Subcutaneous abdominal adipose tissue (tissue), 5 donors: ENCODE data around the gene SEMA3F.

Source experiments
- H3K27ac ChIP-seq: one replicate; pipeline ENCODE4 v1.7.0; 2013; ENCODE audit warnings: low read depth, mild to moderate bottlenecking, inconsistent platforms, low read length, moderate library complexity
- H3K27me3 ChIP-seq, 5 donors: one replicate each; pipeline ENCODE4 v1.7.0; 2013; ENCODE audit warnings: low read length in 5 of 5, inconsistent platforms in 1 of 5; ENCODE audit not compliant: control insufficient read depth in 5 of 5, insufficient read depth in 4 of 5
- H3K36me3 ChIP-seq, 5 donors: one replicate each; pipeline ENCODE4 v1.7.0; 2013; ENCODE audit warnings: low read length in 5 of 5; ENCODE audit not compliant: control insufficient read depth in 5 of 5, insufficient read depth in 5 of 5
- H3K4me1 ChIP-seq, 5 donors: one replicate each; pipeline ENCODE4 v1.7.0; 2013; ENCODE audit warnings: low read length in 5 of 5, mild to moderate bottlenecking in 3 of 5, moderate library complexity in 1 of 5; ENCODE audit not compliant: control insufficient read depth in 5 of 5, insufficient read depth in 5 of 5
- H3K4me3 ChIP-seq, 5 donors: one replicate each; pipeline ENCODE4 v1.7.0; 2013; ENCODE audit warnings: low read length in 5 of 5, low read depth in 1 of 5
- H3K9ac ChIP-seq, 5 donors: one replicate each; pipeline ENCODE4 v1.7.0; 2013; ENCODE audit warnings: low read length in 5 of 5, mild to moderate bottlenecking in 4 of 5, moderate library complexity in 3 of 5
- H3K9me3 ChIP-seq, 5 donors: one replicate each; pipeline ENCODE4 v1.7.0; 2013; ENCODE audit warnings: low read length in 5 of 5; ENCODE audit not compliant: control insufficient read depth in 5 of 5
- donor health status: healthy.
- donor health status: healthy.
- donor health status: healthy.
- donor health status: healthy.
- donor health status: healthy.

The SEMA3F gene

DNA sequence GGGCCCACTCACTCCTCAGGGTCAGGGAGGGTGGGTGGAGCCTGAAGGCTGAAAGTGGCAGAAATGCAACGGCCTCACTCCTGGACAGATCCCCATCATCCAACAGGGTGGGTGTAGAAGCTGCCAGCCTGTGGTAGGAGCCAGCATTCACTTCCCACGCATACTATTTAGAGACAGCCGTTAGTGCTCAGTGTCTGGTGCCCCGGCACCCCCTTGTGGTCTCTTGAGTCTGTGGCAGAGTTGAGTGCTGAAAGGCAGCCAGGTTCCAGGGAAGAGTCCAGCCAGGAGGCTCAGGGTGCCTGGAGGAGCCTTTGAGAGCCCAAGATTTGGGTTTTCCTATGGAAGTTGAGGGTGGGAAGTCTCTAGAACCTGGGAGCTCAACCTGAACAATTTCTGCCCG, 34.1 kb downstream of the SEMA3F start:
- H3K9ac ChIP-seq: no peak overlapping the region
- H3K27ac ChIP-seq: no peak overlapping the region
- peaks cover 4 to 25% (median 23%) of the 10 kb centered on the region in 5 donors for H3K27me3 ChIP-seq
- no peak overlapping the region for H3K4me3 ChIP-seq
- H3K9me3 ChIP-seq: no peaks in the 10 kb centered on the region
- H3K36me3 ChIP-seq: peaks cover 0 to 28% (median 18%) of the 10 kb centered on the region in 5 donors
- H3K4me1 ChIP-seq: peaks cover 0 to 13% (median 2%) of the 10 kb centered on the region in 5 donors

DNA sequence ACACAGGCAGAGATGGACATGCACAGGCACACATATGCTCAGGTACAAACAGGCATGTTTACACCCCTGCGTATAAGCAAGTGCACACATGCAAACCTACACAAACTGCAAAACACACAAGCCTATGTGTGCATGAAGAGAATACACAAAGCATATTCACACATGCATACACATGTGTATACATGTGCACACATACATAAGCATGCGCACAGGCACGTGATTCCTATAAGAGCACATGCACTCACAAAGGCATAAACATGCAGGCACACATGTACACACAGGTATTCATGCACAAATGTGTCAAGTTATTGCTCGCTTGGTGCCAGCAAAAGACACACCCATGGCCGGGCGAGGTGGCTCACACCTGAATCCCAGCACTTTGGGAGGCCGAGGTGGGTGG, 34.9 kb downstream of the SEMA3F start:
- no peaks in the 10 kb centered on the region for H3K9me3 ChIP-seq
- H3K36me3 ChIP-seq: peaks cover 0 to 21% (median 13%) of the 10 kb centered on the region in 5 donors
- H3K9ac ChIP-seq: no peak overlapping the region
- peaks cover 9 to 31% (median 26%) of the 10 kb centered on the region in 5 donors for H3K27me3 ChIP-seq
- peaks cover 0 to 18% (median 7%) of the 10 kb centered on the region in 5 donors for H3K4me1 ChIP-seq
- H3K27ac ChIP-seq: no peak overlapping the region
- H3K4me3 ChIP-seq: no peak overlapping the region

DNA sequence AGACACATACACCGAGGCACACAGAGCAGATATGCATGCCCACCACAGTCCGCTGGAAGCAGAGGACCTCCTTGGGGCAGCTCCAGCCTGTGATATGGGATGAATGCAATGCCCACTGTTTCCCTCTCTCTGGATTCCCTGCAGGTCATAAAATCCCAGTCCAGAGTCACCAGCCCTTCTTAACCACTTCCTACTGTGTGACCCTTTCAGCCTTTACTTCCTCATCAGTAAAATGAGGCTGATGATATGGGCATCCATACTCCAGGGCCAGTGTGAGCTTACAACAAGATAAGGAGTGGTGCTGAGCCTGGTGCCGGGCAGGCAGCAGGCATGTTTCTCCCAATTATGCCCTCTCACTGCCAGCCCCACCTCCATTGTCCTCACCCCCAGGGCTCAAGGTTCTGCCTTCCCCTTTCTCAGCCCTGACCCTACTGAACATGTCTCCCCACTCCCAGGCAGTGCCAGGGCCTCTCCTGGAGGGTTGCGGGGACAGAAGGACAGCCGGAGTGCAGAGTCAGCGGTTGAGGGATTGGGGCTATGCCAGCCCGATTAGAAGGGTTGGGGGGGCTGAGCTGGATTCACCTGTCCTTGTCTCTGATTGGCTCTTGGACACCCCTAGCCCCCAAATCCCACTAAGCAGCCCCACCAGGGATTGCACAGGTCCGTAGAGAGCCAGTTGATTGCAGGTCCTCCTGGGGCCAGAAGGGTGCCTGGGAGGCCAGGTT, 36.0 kb downstream of the SEMA3F start, which contains the start of gene GNAT1:
Gene GNAT1 (plus strand): TSS at position 675 of the 725 bp plus-strand sequence. CDS start 116 bp downstream, outside the sequence.
- no peaks in the 10 kb centered on the region for H3K9me3 ChIP-seq
- H3K27me3 ChIP-seq: peaks cover 9 to 40% (median 31%) of the 10 kb centered on the region in 5 donors
- H3K27ac ChIP-seq: no peak within 1 kb of the TSS
- peaks cover 0 to 18% (median 7%) of the 10 kb centered on the region in 5 donors for H3K4me1 ChIP-seq
- peaks cover 0 to 11% (median 6%) of the 10 kb centered on the region in 5 donors for H3K36me3 ChIP-seq
- H3K4me3 ChIP-seq: no peak within 1 kb of the TSS
- H3K9ac ChIP-seq: no peak within 1 kb of the TSS

DNA sequence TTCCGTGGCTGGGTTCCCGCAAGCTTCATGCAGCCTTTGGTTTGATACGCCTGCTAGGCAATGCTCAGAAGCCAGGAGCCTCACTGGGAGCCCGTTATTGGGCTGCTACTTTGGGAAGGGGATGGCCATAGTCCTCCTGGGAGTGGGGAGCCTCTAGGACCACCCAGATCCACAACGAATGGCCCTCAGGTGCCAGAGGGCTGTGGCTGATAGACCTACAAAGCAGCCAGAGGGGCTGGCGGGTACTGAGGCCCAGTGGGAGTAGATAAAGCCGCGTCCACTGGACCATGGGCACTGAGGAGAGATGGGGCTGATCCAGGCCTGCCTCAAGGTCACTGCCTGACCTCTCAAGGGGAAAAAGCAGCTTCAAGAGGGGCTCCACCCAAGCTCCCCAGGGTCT, 37.0 kb downstream of the SEMA3F start:
- Histone ChIP-seq H3K27me3 (peaks cover 9 to 42% (median 31%) of the 10 kb centered on the region in 5 donors), H3K4me1 (peaks cover 0 to 18% (median 7%) of the 10 kb centered on the region in 5 donors), H3K36me3 (peaks cover 0 to 5% (median 3%) of the 10 kb centered on the region in 5 donors), H3K9ac (no peak overlapping the region), H3K9me3 (no peaks in the 10 kb centered on the region), H3K27ac (no peak overlapping the region), H3K4me3 (no peak overlapping the region)

DNA sequence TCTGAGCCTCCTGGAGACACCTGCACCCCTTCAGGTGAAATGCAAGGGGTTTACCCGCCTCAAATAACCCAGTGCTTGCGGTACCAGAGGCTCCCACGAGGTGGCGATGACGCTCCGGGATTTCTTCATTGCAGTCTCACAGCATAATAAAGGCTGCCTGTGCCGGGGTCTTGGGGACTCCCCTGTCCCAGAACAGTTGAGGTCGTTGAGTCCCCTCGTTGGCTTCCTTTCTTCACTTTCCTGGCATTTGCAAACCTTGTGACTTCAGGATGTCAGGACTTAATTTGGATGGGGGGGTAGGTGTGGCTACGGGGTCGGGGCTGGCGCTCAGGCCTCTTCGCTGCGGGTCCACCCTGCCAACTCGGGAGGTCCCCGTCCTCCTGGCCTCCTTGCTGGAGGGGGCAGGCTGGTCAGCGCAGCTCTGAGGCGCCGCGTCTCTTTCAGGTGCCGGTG, 37.6 kb downstream of the SEMA3F start:
- no peak overlapping the region for H3K27ac ChIP-seq
- H3K4me1 ChIP-seq: peaks cover 0 to 18% (median 7%) of the 10 kb centered on the region in 5 donors
- no peaks in the 10 kb centered on the region for H3K9me3 ChIP-seq
- peaks cover 0 to 3% (median 3%) of the 10 kb centered on the region in 5 donors for H3K36me3 ChIP-seq
- H3K9ac ChIP-seq: no peak overlapping the region
- H3K27me3 ChIP-seq: peaks cover 9 to 42% (median 31%) of the 10 kb centered on the region in 5 donors
- no peak overlapping the region for H3K4me3 ChIP-seq

DNA sequence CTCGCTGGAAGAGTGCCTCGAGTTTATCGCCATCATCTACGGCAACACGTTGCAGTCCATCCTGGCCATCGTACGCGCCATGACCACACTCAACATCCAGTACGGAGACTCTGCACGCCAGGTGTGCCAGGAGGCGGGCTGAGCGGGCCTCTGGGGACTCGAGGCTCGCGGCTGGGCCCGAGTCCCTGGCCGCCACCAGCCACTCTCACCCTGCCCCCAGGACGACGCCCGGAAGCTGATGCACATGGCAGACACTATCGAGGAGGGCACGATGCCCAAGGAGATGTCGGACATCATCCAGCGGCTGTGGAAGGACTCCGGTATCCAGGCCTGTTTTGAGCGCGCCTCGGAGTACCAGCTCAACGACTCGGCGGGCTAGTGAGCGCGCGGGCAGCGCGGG, 38.2 kb downstream of the SEMA3F start:
- Histone ChIP-seq H3K9me3 (no peaks in the 10 kb centered on the region), H3K36me3 (peaks cover 0 to 3% (median 1%) of the 10 kb centered on the region in 5 donors), H3K4me1 (peaks cover 0 to 18% (median 7%) of the 10 kb centered on the region in 5 donors), H3K4me3 (no peak overlapping the region), H3K27me3 (peaks cover 9 to 42% (median 31%) of the 10 kb centered on the region in 5 donors), H3K9ac (no peak overlapping the region), H3K27ac (no peak overlapping the region)

DNA sequence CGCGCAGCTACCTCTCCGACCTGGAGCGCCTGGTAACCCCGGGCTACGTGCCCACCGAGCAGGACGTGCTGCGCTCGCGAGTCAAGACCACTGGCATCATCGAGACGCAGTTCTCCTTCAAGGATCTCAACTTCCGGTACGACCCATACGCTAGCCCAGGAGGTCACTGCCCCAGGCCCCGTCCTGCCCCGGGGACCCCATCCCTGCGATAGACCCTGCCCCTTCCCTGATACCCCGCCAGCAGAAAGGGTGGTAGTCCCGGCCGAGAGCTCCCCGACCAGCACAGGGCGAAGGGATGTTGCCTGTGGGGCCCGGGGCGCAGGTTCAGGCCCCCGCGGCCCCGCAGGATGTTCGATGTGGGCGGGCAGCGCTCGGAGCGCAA, 38.6 kb downstream of the SEMA3F start:
- Histone ChIP-seq H3K27me3 (peaks cover 9 to 42% (median 31%) of the 10 kb centered on the region in 5 donors), H3K4me1 (peaks cover 0 to 18% (median 7%) of the 10 kb centered on the region in 5 donors), H3K9me3 (no peaks in the 10 kb centered on the region), H3K9ac (no peak overlapping the region), H3K4me3 (no peak overlapping the region), H3K36me3 (no peaks in the 10 kb centered on the region), H3K27ac (no peak overlapping the region)

DNA sequence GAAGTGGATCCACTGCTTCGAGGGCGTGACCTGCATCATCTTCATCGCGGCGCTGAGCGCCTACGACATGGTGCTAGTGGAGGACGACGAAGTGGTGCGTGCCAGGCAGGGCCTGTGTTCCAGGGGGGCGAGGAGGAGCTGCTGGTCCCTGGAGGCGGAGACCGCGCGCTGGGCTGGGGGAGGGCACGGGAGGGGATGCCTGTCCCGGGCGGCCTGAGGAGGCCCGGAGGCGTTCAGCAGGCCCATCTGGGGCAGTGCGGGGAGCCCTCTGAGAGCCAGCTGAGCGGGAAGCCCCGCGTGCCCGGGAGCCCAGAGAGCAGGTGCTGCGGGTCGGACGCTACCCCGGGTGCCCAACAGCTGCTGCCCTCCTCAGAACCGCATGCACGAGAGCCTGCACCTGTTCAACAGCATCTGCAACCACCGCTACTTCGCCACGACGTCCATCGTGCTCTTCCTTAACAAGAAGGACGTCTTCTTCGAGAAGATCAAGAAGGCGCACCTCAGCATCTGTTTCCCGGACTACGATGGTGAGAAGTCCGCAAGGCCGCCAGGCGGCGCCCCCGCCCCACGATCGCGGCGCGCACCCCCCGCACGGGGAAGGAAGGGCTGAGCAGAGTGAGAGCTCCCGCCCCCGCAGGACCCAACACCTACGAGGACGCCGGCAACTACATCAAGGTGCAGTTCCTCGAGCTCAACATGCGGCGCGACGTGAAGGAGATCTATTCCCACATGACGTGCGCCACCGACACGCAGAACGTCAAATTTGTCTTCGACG, 39.2 kb downstream of the SEMA3F start:
- Histone ChIP-seq H3K27me3 (peaks cover 9 to 42% (median 31%) of the 10 kb centered on the region in 5 donors), H3K36me3 (no peaks in the 10 kb centered on the region), H3K4me1 (peaks cover 0 to 18% (median 7%) of the 10 kb centered on the region in 5 donors), H3K9ac (no peak overlapping the region), H3K27ac (no peak overlapping the region), H3K4me3 (peak overlapping the region in 4 of 5 donors; percentile 22 to 53 (median 38)), H3K9me3 (no peaks in the 10 kb centered on the region)

DNA sequence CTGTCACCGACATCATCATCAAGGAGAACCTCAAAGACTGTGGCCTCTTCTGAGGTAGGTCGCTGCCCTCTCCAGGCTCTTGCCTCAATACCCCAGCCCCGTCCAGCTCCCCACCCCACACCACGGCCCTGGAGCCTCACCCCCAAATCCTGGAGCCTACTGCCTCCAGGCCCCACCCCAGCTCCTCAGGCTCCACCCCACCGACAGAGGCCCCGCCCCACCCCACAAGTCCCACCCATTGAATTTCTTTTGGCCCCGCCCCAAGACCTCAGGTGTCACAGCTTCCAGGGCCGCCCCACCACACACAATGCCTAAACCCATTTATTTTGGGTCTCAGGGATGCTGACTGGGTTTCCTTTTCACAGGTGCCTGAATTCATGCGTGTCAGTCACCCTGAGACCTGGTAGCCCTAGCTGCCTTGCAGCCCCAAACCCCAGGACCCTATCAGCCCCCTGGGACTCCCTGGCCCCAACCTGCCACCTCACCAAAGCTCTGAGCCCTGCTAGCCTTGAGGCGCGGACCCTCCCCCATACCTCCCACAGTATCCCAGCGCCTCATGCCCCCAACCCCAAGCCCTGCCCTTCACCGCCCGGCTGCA, 39.9 kb downstream of the SEMA3F start:
- H3K27ac ChIP-seq: no peak overlapping the region
- H3K36me3 ChIP-seq: no peaks in the 10 kb centered on the region
- H3K27me3 ChIP-seq: peaks cover 9 to 42% (median 31%) of the 10 kb centered on the region in 5 donors
- H3K4me3 ChIP-seq: peak overlapping the region in 3 of 5 donors; percentile 22 to 53 (median 50)
- H3K9ac ChIP-seq: no peak overlapping the region
- H3K4me1 ChIP-seq: peaks cover 0 to 18% (median 7%) of the 10 kb centered on the region in 5 donors
- H3K9me3 ChIP-seq: no peaks in the 10 kb centered on the region
